ENCODE measurements around the gene SNED1.

Gene SNED1

GRCh38 chr2:241049739-241050623 lies 51.6 kb downstream of the SNED1 start:
- no peaks in the 10 kb centered on the region for H3K4me1 ChIP-seq (ENCODE audit: control insufficient read depth, insufficient read depth, low read length)
- no peak overlapping the region for H3K27ac ChIP-seq (ENCODE audit: low read depth, low read length)
- no peak overlapping the region for H3K4me3 ChIP-seq (ENCODE audit: low read depth, low read length)
- H3K36me3 ChIP-seq (ENCODE audit: control insufficient read depth, insufficient read depth, low read length), result no peaks in the 10 kb centered on the region
- H3K9me3 ChIP-seq (ENCODE audit: control insufficient read depth, insufficient read depth, low read depth, low read length), result no peaks in the 10 kb centered on the region
- H3K9ac ChIP-seq (ENCODE audit: low read length), result no peak overlapping the region
- peaks cover 24% of the 10 kb centered on the region; the same call in 1 of the 2 replicates for H3K27me3 ChIP-seq (ENCODE audit: control insufficient read depth, insufficient read depth, low read length)

- no peak overlapping the region for H3K4me3 ChIP-seq (ENCODE audit: low read depth, low read length)
- H3K4me1 ChIP-seq (ENCODE audit: control insufficient read depth, insufficient read depth, low read length), result no peaks in the 10 kb centered on the region
- H3K27me3 ChIP-seq (ENCODE audit: control insufficient read depth, insufficient read depth, low read length), result peaks cover 29% of the 10 kb centered on the region; the same call in 1 of the 2 replicates
- H3K36me3 ChIP-seq (ENCODE audit: control insufficient read depth, insufficient read depth, low read length), result no peaks in the 10 kb centered on the region
- H3K9me3 ChIP-seq (ENCODE audit: control insufficient read depth, insufficient read depth, low read depth, low read length), result no peaks in the 10 kb centered on the region
- H3K9ac ChIP-seq (ENCODE audit: low read length), result no peak overlapping the region
- no peak overlapping the region for H3K27ac ChIP-seq (ENCODE audit: low read depth, low read length)
Measured at GRCh38 chr2:241050624-241051577, 52.5 kb downstream of the SNED1 start.

GRCh38 chr2:241051578-241052487 lies 53.4 kb downstream of the SNED1 start:
- Histone ChIP-seq H3K36me3 (ENCODE audit: control insufficient read depth, insufficient read depth, low read length) (no peaks in the 10 kb centered on the region), H3K4me3 (ENCODE audit: low read depth, low read length) (no peak overlapping the region), H3K9ac (ENCODE audit: low read length) (no peak overlapping the region), H3K4me1 (ENCODE audit: control insufficient read depth, insufficient read depth, low read length) (no peaks in the 10 kb centered on the region), H3K27me3 (ENCODE audit: control insufficient read depth, insufficient read depth, low read length) (peaks cover 29% of the 10 kb centered on the region; the same call in 1 of the 2 replicates), H3K27ac (ENCODE audit: low read depth, low read length) (no peak overlapping the region), H3K9me3 (ENCODE audit: control insufficient read depth, insufficient read depth, low read depth, low read length) (no peaks in the 10 kb centered on the region)

GRCh38 chr2:241052677-241053360 lies 54.4 kb downstream of the SNED1 start:
- Histone ChIP-seq H3K36me3 (ENCODE audit: control insufficient read depth, insufficient read depth, low read length) (no peaks in the 10 kb centered on the region), H3K27ac (ENCODE audit: low read depth, low read length) (no peak overlapping the region), H3K9me3 (ENCODE audit: control insufficient read depth, insufficient read depth, low read depth, low read length) (no peaks in the 10 kb centered on the region)

GRCh38 chr2:241053576-241054251 lies 55.3 kb downstream of the SNED1 start:
- no peak overlapping the region for H3K27ac ChIP-seq (ENCODE audit: low read depth, low read length)
- peaks cover 24% of the 10 kb centered on the region; the same call in 1 of the 2 replicates for H3K27me3 ChIP-seq (ENCODE audit: control insufficient read depth, insufficient read depth, low read length)
- no peaks in the 10 kb centered on the region for H3K4me1 ChIP-seq (ENCODE audit: control insufficient read depth, insufficient read depth, low read length)
- no peaks in the 10 kb centered on the region for H3K9me3 ChIP-seq (ENCODE audit: control insufficient read depth, insufficient read depth, low read depth, low read length)
- no peaks in the 10 kb centered on the region for H3K36me3 ChIP-seq (ENCODE audit: control insufficient read depth, insufficient read depth, low read length)
- H3K4me3 ChIP-seq (ENCODE audit: low read depth, low read length), result no peak overlapping the region
- no peak overlapping the region for H3K9ac ChIP-seq (ENCODE audit: low read length)

More at GRCh38 chr2:241052677-241053360, 54.4 kb downstream of the SNED1 start:
- H3K4me3 ChIP-seq (ENCODE audit: low read depth, low read length), result no peak overlapping the region
- peaks cover 29% of the 10 kb centered on the region; the same call in 1 of the 2 replicates for H3K27me3 ChIP-seq (ENCODE audit: control insufficient read depth, insufficient read depth, low read length)
- no peak overlapping the region for H3K9ac ChIP-seq (ENCODE audit: low read length)
- H3K4me1 ChIP-seq (ENCODE audit: control insufficient read depth, insufficient read depth, low read length), result no peaks in the 10 kb centered on the region

- no peak overlapping the region for H3K4me3 ChIP-seq (ENCODE audit: low read depth, low read length)
- no peak overlapping the region for H3K27ac ChIP-seq (ENCODE audit: low read depth, low read length)
- H3K9ac ChIP-seq (ENCODE audit: low read length), result no peak overlapping the region
- peaks cover 9% of the 10 kb centered on the region; the same call in 1 of the 2 replicates for H3K4me1 ChIP-seq (ENCODE audit: control insufficient read depth, insufficient read depth, low read length)
- peaks cover 7% of the 10 kb centered on the region; the same call in 1 of the 2 replicates for H3K27me3 ChIP-seq (ENCODE audit: control insufficient read depth, insufficient read depth, low read length)
- H3K36me3 ChIP-seq (ENCODE audit: control insufficient read depth, insufficient read depth, low read length), result no peaks in the 10 kb centered on the region
- H3K9me3 ChIP-seq (ENCODE audit: control insufficient read depth, insufficient read depth, low read depth, low read length), result no peaks in the 10 kb centered on the region
Measured at GRCh38 chr2:241061275-241061674, 62.9 kb downstream of the SNED1 start.

GRCh38 chr2:241062389-241063092 lies 64.1 kb downstream of the SNED1 start:
- Histone ChIP-seq H3K27me3 (ENCODE audit: control insufficient read depth, insufficient read depth, low read length) (peaks cover 7% of the 10 kb centered on the region; the same call in 1 of the 2 replicates), H3K9ac (ENCODE audit: low read length) (no peak overlapping the region), H3K4me1 (ENCODE audit: control insufficient read depth, insufficient read depth, low read length) (peaks cover 9% of the 10 kb centered on the region; the same call in 1 of the 2 replicates), H3K4me3 (ENCODE audit: low read depth, low read length) (no peak overlapping the region), H3K9me3 (ENCODE audit: control insufficient read depth, insufficient read depth, low read depth, low read length) (no peaks in the 10 kb centered on the region), H3K36me3 (ENCODE audit: control insufficient read depth, insufficient read depth, low read length) (no peaks in the 10 kb centered on the region), H3K27ac (ENCODE audit: low read depth, low read length) (no peak overlapping the region)

GRCh38 chr2:241063093-241063551 lies 64.7 kb downstream of the SNED1 start:
- Histone ChIP-seq H3K9me3 (ENCODE audit: control insufficient read depth, insufficient read depth, low read depth, low read length) (no peaks in the 10 kb centered on the region), H3K4me3 (ENCODE audit: low read depth, low read length) (no peak overlapping the region), H3K36me3 (ENCODE audit: control insufficient read depth, insufficient read depth, low read length) (no peaks in the 10 kb centered on the region), H3K27ac (ENCODE audit: low read depth, low read length) (no peak overlapping the region), H3K27me3 (ENCODE audit: control insufficient read depth, insufficient read depth, low read length) (peaks cover 7% of the 10 kb centered on the region; the same call in 1 of the 2 replicates), H3K9ac (ENCODE audit: low read length) (no peak overlapping the region), H3K4me1 (ENCODE audit: control insufficient read depth, insufficient read depth, low read length) (peaks cover 9% of the 10 kb centered on the region; the same call in 1 of the 2 replicates)

GRCh38 chr2:241063587-241063986 lies 65.2 kb downstream of the SNED1 start:
- Histone ChIP-seq H3K9ac (ENCODE audit: low read length) (no peak overlapping the region), H3K4me1 (ENCODE audit: control insufficient read depth, insufficient read depth, low read length) (peaks cover 9% of the 10 kb centered on the region; the same call in 1 of the 2 replicates), H3K9me3 (ENCODE audit: control insufficient read depth, insufficient read depth, low read depth, low read length) (no peaks in the 10 kb centered on the region), H3K36me3 (ENCODE audit: control insufficient read depth, insufficient read depth, low read length) (no peaks in the 10 kb centered on the region), H3K27me3 (ENCODE audit: control insufficient read depth, insufficient read depth, low read length) (peaks cover 7% of the 10 kb centered on the region; the same call in 1 of the 2 replicates), H3K4me3 (ENCODE audit: low read depth, low read length) (peak overlapping the region; percentile 20; the same call in 1 of the 2 replicates), H3K27ac (ENCODE audit: low read depth, low read length) (no peak overlapping the region)

Data from HUES6 (cell line).